ENCODE data around the gene GPR84. TPM values are rescaled to one million over a fixed set of nuclear protein-coding genes. Genes with fewer than 3 reads are reported as not detected.

The GPR84 gene
- total and polyA plus RNA-seq, 2 of the 8 experiments (the other 6 are each of a cell fraction or from before 2014, with no cell fraction given), result 0.09 TPM; not detected in 1

DNA sequence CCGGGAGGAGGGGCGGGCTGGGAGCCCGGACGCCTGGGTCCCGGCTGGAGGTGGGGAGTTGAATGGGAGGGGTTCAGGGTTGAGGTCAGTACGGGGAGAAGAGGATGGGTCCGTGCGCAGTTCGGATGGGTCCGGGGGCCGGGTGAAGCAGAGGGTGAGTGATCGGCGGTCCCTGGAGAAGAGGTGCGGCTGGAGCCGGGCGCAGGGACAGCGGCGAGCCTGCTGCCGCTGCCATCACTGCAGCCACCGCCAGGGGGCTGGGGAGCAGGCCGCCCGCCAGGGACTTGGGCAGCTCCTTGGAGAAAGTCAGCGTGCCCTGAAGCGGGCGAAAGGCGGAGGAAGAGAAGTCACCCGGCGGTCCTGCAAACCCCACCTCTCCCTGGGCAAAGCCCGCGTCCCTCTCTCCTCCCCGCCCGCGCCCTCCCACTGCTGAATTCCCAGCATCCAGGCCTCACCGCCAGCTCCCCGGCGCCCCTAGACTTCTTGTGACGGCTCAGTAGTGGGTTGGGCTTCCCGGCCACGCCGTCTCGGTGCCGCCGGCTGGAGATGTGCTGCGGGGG lies 6.0 kb upstream of the GPR84 start:
- peak overlapping the region; percentile 64 to 66 for H3K4me2 ChIP-seq (ENCODE audit: insufficient read depth in 1 of 2, low read depth in 2 of 2, low read length in 2 of 2)
- ChIA-PET POLR2A (ENCODE audit: partially characterized antibody) (interaction anchor here (0.9 to 1.8 kb wide), 9 partner anchors 9 to 90 kb away, joined by 3 to 18 read pairs (median 5); partner anchors contain the start of genes CBX5, HNRNPA1 and ZNF385A), CTCF (ENCODE audit: partially characterized antibody) (interaction anchor here (0.6 to 3.7 kb wide), 44 partner anchors 9 to 346 kb away, joined by 3 to 79 read pairs (median 5); partner anchors contain the start of genes CBX5, COPZ1, HNRNPA1 and HOXC5)
- H2BK120ac ChIP-seq (replicated peaks; ENCODE audit: low read depth, low read length), result no peak overlapping the region
- peak overlapping the region in 3 of 4 experiments; percentile 20 to 64 (median 34); a peak in 5 of 8 replicates for H3K4me3 ChIP-seq (ENCODE audit: extremely low read depth in 1 of 4, insufficient read depth in 2 of 4, low read depth in 3 of 4, low read length in 4 of 4)
- H4K8ac ChIP-seq (ENCODE audit: extremely low read depth, insufficient read depth, low read length), result no peak overlapping the region
- no peak overlapping the region for H2BK15ac ChIP-seq (ENCODE audit: low read length)
- no peak overlapping the region for H2BK20ac ChIP-seq (ENCODE audit: low read length)
- no peak overlapping the region for H4K5ac ChIP-seq (ENCODE audit: insufficient read length, low read depth, low read length)
- H2AK5ac ChIP-seq (ENCODE audit: low read depth, low read length), result no peak overlapping the region
- no peak overlapping the region for H4K91ac ChIP-seq (replicated peaks; ENCODE audit: insufficient read length, low read length)
- H3K79me1 ChIP-seq (ENCODE audit: low read depth, low read length), result no peaks in the 10 kb centered on the region
- H3K27me3 ChIP-seq (replicated peaks in 1 of 4; ENCODE audit: control insufficient read depth in 3 of 4, extremely low read depth in 1 of 4, insufficient read depth in 3 of 4, low read length in 3 of 4), result peaks cover 0 to 16% (median 12%) of the 10 kb centered on the region in 4 experiments; a peak in 6 of 7 replicates
- H3K23me2 ChIP-seq (ENCODE audit: low read depth, low read length), result peaks cover 8% of the 10 kb centered on the region
- no peak overlapping the region for H3K56ac ChIP-seq (replicated peaks; ENCODE audit: insufficient read length, low read depth, low read length)
- H3K4me1 ChIP-seq (replicated peaks in 1 of 4; ENCODE audit: control insufficient read depth in 3 of 4, insufficient read depth in 4 of 4, low read length in 3 of 4), result peaks cover 0 to 11% (median 6%) of the 10 kb centered on the region in 4 experiments; a peak in 5 of 7 replicates
- no peak overlapping the region for H3K23ac ChIP-seq (ENCODE audit: insufficient read length)
- no peak overlapping the region for H3K4ac ChIP-seq (replicated peaks; ENCODE audit: insufficient read length, low read depth, low read length)
- H3K18ac ChIP-seq (ENCODE audit: extremely low read depth, low read length), result no peak overlapping the region
- H3K14ac ChIP-seq (ENCODE audit: insufficient read length), result no peak overlapping the region
- no peak overlapping the region for H2AFZ ChIP-seq (ENCODE audit: low read length)
- no peak overlapping the region for H3K27ac ChIP-seq (ENCODE audit: low read depth, low read length)
- no peak overlapping the region for H2BK5ac ChIP-seq (ENCODE audit: low read depth, low read length)
- H3K79me2 ChIP-seq (ENCODE audit: control insufficient read depth in 1 of 2, insufficient read depth in 2 of 2, low read length in 2 of 2), result no peaks in the 10 kb centered on the region
- peaks cover 0 to 3% (median 2%) of the 10 kb centered on the region in 4 experiments; a peak in 3 of 8 replicates for H3K36me3 ChIP-seq (ENCODE audit: control insufficient read depth in 2 of 4, insufficient read depth in 4 of 4, low read length in 3 of 4)
- H4K20me1 ChIP-seq (replicated peaks in 1 of 2; ENCODE audit: control insufficient read depth in 1 of 2, insufficient read depth in 2 of 2, low read length in 2 of 2), result peaks cover 0 to 4% of the 10 kb centered on the region in 2 experiments
- no peak overlapping the region for H2BK12ac ChIP-seq (ENCODE audit: low read depth, low read length)
- DNase-seq (ENCODE audit: low read depth in 1 of 2, low spot score in 2 of 2), result peak; percentile 66 to 91
- H3K9ac ChIP-seq (replicated peaks in 1 of 4; ENCODE audit: extremely low read depth in 1 of 4, low read depth in 3 of 4, low read length in 3 of 4), result no peak overlapping the region
- WGBS, 2 experiments (ENCODE audit: extremely low coverage in 1 of 2, insufficient coverage in 1 of 2, insufficient read length in 1 of 2, insufficient replicate concordance in 2 of 2, low coverage in 1 of 2, low lambda C conversion rate in 2 of 2, missing lambda C conversion rate in 1 of 2), result 9% methylated on average over 26 of the region's 44 CpGs; no CpG with 5 or more reads in 1 of the 2 experiments
- FAIRE-seq, result no peak
- H3K9me3 ChIP-seq (ENCODE audit: insufficient read depth in 2 of 2, low read depth in 1 of 2, low read length in 1 of 2), result no peaks in the 10 kb centered on the region
- no peak for TF ChIP-seq EP300 (IDR thresholded peaks at IDR 0.05; ENCODE audit: borderline replicate concordance in 1 of 2, low read depth in 2 of 2, low read length in 2 of 2)
- 0 out of 2 replicates have a peak, but pooled peaks have one; percentile 5 for TF ChIP-seq TEAD4 (IDR thresholded peaks at IDR 0.05; ENCODE audit: low read depth, low read length)
- TF ChIP-seq MAX (IDR thresholded peaks at IDR 0.05), result peak; percentile 77
- peak; percentile 82; the same call in 1 of the 2 replicates for TF ChIP-seq TBP (IDR thresholded peaks at IDR 0.05; ENCODE audit: low read depth, low read length)
- no peak for TF ChIP-seq CTBP2 (IDR thresholded peaks at IDR 0.05; ENCODE audit: borderline replicate concordance, insufficient read depth, insufficient read length, low read length)
- TF ChIP-seq CEBPB (IDR thresholded peaks at IDR 0.05; ENCODE audit: low read depth, low read length), result no peak
- peak in 1 of 2 experiments; percentile 76; a peak in 2 of 4 replicates for TF ChIP-seq SIN3A (conservative IDR thresholded peaks at IDR 0.05 in 1 of 2, IDR thresholded peaks at IDR 0.05 in 1 of 2; ENCODE audit: low read depth in 1 of 2, low read length in 2 of 2)
- no peak for TF ChIP-seq GABPA (IDR thresholded peaks at IDR 0.05; ENCODE audit: borderline replicate concordance, insufficient read depth, low read length)
- 0 out of 2 replicates have a peak, but pooled peaks have one; percentile 7 for TF ChIP-seq RBBP5 (IDR thresholded peaks at IDR 0.05; ENCODE audit: borderline replicate concordance, low read depth, low read length)
- TF ChIP-seq PHF8 (conservative IDR thresholded peaks at IDR 0.05; ENCODE audit: low read depth, low read length), result no peak
- peak; percentile 22 for TF ChIP-seq ASH2L (IDR thresholded peaks at IDR 0.05; ENCODE audit: low read length)

Measured in H1 (cell line).